ENCODE measurements around the gene ITGB2.

DNA sequence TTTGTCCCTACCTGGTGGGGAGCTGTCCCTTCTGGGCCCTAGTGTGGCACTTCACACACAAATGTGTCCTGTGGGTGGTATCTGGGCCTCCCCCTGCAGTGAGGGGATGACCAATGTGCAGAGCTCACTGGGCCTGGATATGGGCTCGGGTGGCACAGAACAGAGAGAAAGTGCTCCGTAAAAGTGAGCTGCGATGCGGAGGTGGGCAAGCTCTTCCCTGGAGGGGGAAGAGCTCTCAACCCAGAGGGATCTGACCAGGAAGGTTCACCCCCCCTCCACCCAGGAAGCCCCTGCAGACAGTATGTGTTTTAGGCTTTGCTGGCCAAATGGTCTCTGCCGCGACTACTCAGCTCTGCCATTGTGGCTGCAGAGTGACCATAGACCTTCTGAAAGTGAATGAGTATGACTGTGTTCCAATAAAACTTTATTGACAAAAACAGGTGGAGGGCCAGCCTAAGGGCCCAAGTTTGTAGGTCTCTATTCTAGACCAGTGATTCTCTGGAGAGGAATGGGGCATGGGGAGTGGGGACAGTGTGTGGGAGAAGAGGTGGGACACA is 8.6 kb upstream of the ITGB2 start:
- TF ChIP-seq CTCF (conservative IDR thresholded peaks at IDR 0.05; ENCODE audit: low read length) (no peak), EZH2phosphoT487 (IDR thresholded peaks at IDR 0.05; ENCODE audit: borderline replicate concordance) (no peak)

Measured in Loucy (cell line).